ENCODE results near the gene ARSG. TPM values are rescaled to one million over a fixed set of nuclear protein-coding genes. Genes with fewer than 3 reads are reported as not detected.

The ARSG gene
- total and polyA plus RNA-seq, 2 of the 4 experiments (the other 2 are of a cell fraction): 2.9 to 3.0 TPM

DNA sequence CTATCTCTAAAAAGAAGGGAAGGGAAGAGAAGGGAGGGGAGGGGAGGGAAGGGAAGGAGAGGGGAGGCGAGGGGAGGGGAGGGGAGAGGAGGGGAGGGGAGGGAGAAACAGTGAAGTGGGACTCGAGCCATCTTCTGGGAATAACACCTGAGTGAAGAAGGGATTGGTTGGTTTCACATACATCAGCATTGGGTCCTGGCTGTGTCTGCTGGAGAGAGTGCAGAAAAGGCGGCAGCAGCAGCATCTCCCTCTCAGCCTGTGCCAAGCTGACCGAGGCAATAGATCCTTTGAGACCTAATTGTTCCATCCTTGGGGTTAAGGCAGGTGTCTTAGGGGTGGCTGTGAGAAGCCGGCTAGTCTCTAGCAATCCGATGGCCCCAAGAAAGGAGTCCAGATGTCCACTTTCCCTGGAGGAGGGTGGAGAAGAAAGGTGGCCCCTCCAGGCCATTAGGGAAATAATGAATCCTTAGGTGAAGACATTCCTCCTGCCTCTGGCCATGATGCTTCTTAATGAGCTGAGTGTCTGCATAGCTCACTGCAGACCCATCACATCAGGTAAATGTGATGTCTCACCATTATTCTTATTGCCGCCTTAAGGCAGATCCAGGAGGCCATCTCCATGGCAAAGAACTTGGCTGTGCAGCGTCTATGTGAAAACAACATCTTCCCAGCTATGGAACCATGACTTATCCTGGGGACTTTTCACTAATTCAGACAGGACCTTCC, 94.4 kb downstream of the ARSG start:
- Histone ChIP-seq H3K9me3 (ENCODE audit: control insufficient read depth, insufficient read depth, low read length) (no peaks in the 10 kb centered on the region), H3K23ac (ENCODE audit: low read depth, low read length) (peak overlapping the region; percentile 7; the same call in 1 of the 2 replicates), H4K91ac (ENCODE audit: insufficient read depth, low read depth, low read length) (peak overlapping the region; percentile 93), H2AFZ (replicated peaks; ENCODE audit: low read length, poor library complexity) (no peak overlapping the region), H2AK5ac (ENCODE audit: low read depth, low read length) (peak overlapping the region; percentile 97), H2BK15ac (ENCODE audit: low read depth, low read length) (peak overlapping the region; percentile 69; the same call in 2 of the 3 replicates), H2BK20ac (ENCODE audit: low read depth, low read length) (peak overlapping the region; percentile 99), H2AK9ac (replicated peaks; ENCODE audit: low read depth, low read length, poor library complexity) (peak overlapping the region; percentile 7), H4K8ac (ENCODE audit: low read depth in 2 of 2, low read length in 2 of 2) (peak overlapping the region; percentile 10 to 48; a peak in 2 of 4 replicates), H3K4me1 (ENCODE audit: control insufficient read depth, insufficient read depth, low read length) (peaks cover 19% of the 10 kb centered on the region), H3K56ac (ENCODE audit: extremely low read depth, insufficient read depth, low read length) (no peak overlapping the region), H3K27ac (ENCODE audit: insufficient read depth, low read length) (no peak overlapping the region; the same call in 1 of the 2 replicates), H2BK5ac (ENCODE audit: low read depth, low read length, poor library complexity, severe bottlenecking) (peak overlapping the region; percentile 99), H3K4me3 (ENCODE audit: insufficient read depth, low read depth, low read length) (no peak overlapping the region), H2BK120ac (ENCODE audit: low read depth, low read length) (peak overlapping the region; percentile 100), H3K4ac (ENCODE audit: low read depth, low read length) (peak overlapping the region; percentile 100), H3K27me3 (ENCODE audit: control insufficient read depth, insufficient read depth, low read length) (no peaks in the 10 kb centered on the region), H4K5ac (ENCODE audit: low read depth, low read length) (peak overlapping the region; percentile 3; the same call in 1 of the 2 replicates), H3K9me1 (ENCODE audit: insufficient read depth, low read length) (peaks cover 21% of the 10 kb centered on the region), H3K18ac (ENCODE audit: low read depth, low read length) (peak overlapping the region; percentile 5), H3K4me2 (ENCODE audit: low read depth, low read length) (no peak overlapping the region), H4K20me1 (ENCODE audit: insufficient read depth, low read length) (no peaks in the 10 kb centered on the region), H3K79me1 (ENCODE audit: low read depth in 1 of 2, low read length in 2 of 2) (peaks cover 0 to 4% of the 10 kb centered on the region in 2 experiments; a peak in 1 of 4 replicates), H3K9ac (ENCODE audit: low read depth, low read length) (no peak overlapping the region), H3K14ac (replicated peaks; ENCODE audit: low read depth, low read length) (peak overlapping the region; percentile 91; the same call in 1 of the 2 replicates), H3K36me3 (ENCODE audit: control insufficient read depth, insufficient read depth, low read length) (no peaks in the 10 kb centered on the region)
- intact Hi-C loops (cut with micrococcal nuclease) (no loop called here), dilution Hi-C loops (cut with HindIII; ENCODE audit: low sequenced_read_pairs, unreplicated experiment) (no loop called here), in situ Hi-C loops (cut with MboI; ENCODE audit: low sequenced_read_pairs) (no loop called here)
- DNase-seq: no peak
- no CpG with 5 or more reads among the region's 8 CpGs for WGBS, 2 experiments (ENCODE audit: extremely low coverage in 2 of 2, insufficient read length in 1 of 2)
- no peak for ATAC-seq (ENCODE audit: low read depth)
- ChIA-PET POLR2A (ENCODE audit: unreplicated experiment) (no interaction called here), CTCF (interaction anchor here (4.3 to 6.1 kb wide), 2 partner anchors 14 kb away, joined by 24 to 27 read pairs; no protein-coding TSS in a partner anchor)
- TF ChIP-seq NFE2L2 (IDR thresholded peaks at IDR 0.05; ENCODE audit: low read depth, low read length) (no peak), ELK1 (IDR thresholded peaks at IDR 0.05; ENCODE audit: borderline replicate concordance, low read depth, low read length) (no peak), RAD21 (IDR thresholded peaks at IDR 0.05; ENCODE audit: low read length) (no peak), RCOR1 (IDR thresholded peaks at IDR 0.05; ENCODE audit: insufficient replicate concordance, low read length) (no peak)
- no TSS peak for BruUV-seq (replicated peaks)

Measured in IMR-90 (cell line).